Measurements from ENCODE around the gene MEN1. TPM values are rescaled to one million over a fixed set of nuclear protein-coding genes. Genes with fewer than 3 reads are reported as not detected.

Gene MEN1
- total and polyA plus RNA-seq, 12 donors, result 15.3 to 50.6 (median 28.7) TPM

DNA sequence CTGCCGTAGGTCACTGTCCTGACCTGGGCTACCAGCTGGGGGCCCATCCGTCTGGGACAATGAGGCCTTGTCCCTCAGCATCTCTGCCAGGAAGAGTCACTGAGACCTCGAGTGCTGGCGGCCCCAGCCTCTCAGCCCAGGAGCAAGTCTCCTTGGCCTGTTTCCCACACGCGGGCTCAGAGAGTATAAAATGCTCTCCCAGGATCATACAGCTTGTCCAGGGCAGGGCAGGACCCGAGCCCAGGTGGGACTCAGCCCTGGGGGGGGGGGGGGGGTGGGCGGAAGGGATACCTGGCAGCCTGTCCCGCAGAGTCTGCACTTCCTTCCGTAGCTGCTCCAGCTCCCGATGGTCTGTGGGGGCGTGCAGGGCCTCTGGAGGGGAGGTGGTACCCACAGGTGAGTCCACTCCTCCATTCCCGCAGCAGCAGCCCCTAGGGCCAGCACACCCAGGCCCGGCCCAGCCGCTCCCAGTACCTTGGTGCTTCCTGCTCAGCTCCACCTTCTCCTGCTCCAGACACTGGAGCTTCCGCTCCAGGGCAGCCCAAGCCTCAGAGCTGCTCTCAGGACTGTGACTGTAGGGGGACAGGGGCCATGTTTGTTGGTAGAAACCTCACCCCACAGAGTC, 26.2 kb upstream of the MEN1 start:
- H3K27ac ChIP-seq, result peak overlapping the region in 1 of 5 donors; percentile 77
- 71 to 91% (median 74%) methylated on average over 9 to 16 of the region's 16 CpGs; no CpG with 5 or more reads in 1 of the 4 donors for WGBS, 4 donors
- TF ChIP-seq POLR2A (IDR thresholded peaks at IDR 0.05), result no peak
- TF ChIP-seq, protein P1, sequence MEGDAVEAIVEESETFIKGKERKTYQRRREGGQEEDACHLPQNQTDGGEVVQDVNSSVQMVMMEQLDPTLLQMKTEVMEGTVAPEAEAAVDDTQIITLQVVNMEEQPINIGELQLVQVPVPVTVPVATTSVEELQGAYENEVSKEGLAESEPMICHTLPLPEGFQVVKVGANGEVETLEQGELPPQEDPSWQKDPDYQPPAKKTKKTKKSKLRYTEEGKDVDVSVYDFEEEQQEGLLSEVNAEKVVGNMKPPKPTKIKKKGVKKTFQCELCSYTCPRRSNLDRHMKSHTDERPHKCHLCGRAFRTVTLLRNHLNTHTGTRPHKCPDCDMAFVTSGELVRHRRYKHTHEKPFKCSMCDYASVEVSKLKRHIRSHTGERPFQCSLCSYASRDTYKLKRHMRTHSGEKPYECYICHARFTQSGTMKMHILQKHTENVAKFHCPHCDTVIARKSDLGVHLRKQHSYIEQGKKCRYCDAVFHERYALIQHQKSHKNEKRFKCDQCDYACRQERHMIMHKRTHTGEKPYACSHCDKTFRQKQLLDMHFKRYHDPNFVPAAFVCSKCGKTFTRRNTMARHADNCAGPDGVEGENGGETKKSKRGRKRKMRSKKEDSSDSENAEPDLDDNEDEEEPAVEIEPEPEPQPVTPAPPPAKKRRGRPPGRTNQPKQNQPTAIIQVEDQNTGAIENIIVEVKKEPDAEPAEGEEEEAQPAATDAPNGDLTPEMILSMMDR (IDR thresholded peaks at IDR 0.05), result no peak

DNA sequence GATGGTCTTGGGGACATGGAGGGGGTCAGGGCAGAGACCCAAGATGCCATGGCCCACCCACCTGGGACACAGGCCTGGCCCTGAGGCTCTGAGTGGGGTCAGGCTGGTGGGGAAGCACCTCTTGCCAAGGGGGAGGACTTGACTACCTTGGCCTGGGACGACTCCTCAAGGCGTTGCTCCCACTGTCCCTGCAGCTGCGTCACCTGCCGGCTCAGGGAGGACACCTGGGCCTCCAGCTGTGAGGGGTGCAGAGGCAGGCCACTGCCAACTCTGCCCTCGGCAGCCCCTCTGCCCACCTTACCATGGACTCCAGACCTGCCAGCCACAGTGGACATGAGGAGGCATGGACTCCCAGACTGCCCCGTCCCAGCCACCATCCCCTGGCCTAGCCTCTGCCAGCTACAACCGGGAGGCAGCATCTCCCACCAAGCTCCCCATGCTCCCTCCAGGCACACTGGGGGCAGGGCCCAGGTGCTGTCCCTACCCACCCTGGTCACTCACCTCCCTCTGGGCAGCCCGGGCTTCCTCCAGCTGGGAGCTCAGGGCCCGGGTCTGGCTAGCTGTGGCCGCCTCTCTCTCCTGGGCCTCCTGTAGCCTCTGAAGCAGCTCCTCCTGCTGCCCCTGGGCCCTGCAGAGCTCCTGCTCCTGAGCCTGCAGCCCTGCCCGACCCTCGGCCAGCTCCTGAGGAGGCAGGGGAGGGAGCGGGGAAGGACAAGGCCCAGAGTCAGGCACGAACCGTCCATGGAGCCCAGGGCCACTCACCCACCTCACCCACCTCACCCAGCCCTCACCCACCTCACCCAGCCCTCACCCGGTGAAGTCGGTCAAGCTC, 25.5 kb upstream of the MEN1 start:
- Histone ChIP-seq H3K27ac (peak overlapping the region in 3 of 5 donors; percentile 11 to 77 (median 54)), H3K4me1 (replicated peaks in 1 of 2) (peaks cover 5 to 11% of the 10 kb centered on the region in 2 donors), H3K36me3 (replicated peaks in 1 of 2) (no peaks in the 10 kb centered on the region), H3K4me3 (no peak overlapping the region), H3K9me3 (replicated peaks in 1 of 3) (no peaks in the 10 kb centered on the region), H3K27me3 (no peaks in the 10 kb centered on the region)
- intact Hi-C loops (cut with DNase I), result loop anchor here in 1 of 2 donors (10.0 kb wide), 1 partner anchor 51 kb away; no protein-coding TSS in a partner anchor
- TF ChIP-seq, protein P1 (IDR thresholded peaks at IDR 0.05), result no peak
- TF ChIP-seq POLR2A (IDR thresholded peaks at IDR 0.05), result no peak
- WGBS, 4 donors, result 77 to 100% (median 82%) methylated on average over 3 to 17 of the region's 17 CpGs
- DNase-seq, result peak in 1 of 7 donors; percentile 15

More for the DNA sequence above, 26.2 kb upstream of the MEN1 start:
- DNase-seq, result peak in 1 of 7 donors; percentile 41
- intact Hi-C loops (cut with DNase I), result loop anchor here in 1 of 2 donors (10.0 kb wide), 1 partner anchor 52 kb away; no protein-coding TSS in a partner anchor
- Histone ChIP-seq H3K9me3 (replicated peaks in 1 of 3) (no peaks in the 10 kb centered on the region), H3K27me3 (no peaks in the 10 kb centered on the region), H3K4me3 (no peak overlapping the region), H3K4me1 (replicated peaks in 1 of 2) (peaks cover 5 to 11% of the 10 kb centered on the region in 2 donors), H3K36me3 (replicated peaks in 1 of 2) (no peaks in the 10 kb centered on the region)

DNA sequence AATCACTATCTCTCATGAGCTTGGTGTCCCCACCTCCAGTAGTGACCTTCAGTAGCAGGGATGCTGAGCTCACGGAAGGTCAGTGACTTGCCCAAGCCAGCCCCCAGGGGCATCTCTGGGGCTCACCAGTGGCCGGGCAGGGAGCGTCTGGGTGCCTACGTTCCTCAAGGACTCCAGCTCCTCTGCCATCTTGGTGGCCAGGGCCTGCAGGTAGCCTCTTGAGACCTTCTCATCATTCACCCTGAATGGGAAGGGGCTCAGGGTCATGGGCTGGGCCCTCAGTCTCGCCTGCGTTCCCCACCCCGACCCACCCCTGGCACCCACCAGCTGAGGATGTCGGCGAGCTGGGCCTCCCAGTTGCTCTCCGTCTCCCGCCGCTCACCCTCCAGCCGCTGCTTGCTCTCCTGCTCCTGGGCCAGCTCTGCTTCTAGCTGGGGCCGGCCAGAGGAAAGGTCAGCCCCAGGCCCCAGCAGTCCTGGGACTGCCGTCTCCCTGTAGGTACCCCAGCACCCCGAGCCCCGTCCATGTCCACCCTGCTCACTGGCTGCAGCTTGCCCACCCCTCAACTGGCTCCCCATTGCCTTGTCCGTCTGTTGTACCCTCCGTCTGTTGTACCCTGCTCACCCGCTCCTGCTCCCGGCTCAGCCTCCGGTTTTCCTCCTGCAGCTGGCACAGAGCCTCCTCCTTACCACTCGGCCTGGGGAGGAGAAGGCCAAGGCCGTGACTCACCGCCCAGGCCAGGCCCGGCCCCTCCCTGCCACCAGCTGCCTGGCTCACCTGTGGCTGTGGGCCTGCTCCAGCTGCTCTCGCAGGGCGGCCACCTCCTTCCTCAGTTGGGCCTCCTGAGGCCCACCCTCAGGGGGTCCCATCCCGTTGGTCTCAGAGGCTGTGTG, 24.6 kb upstream of the MEN1 start:
- Histone ChIP-seq H3K9me3 (replicated peaks in 1 of 3) (no peaks in the 10 kb centered on the region), H3K4me1 (replicated peaks in 1 of 2) (peaks cover 5 to 11% of the 10 kb centered on the region in 2 donors), H3K27me3 (no peaks in the 10 kb centered on the region), H3K4me3 (no peak overlapping the region), H3K27ac (peak overlapping the region in 3 of 5 donors; percentile 11 to 77 (median 54)), H3K36me3 (replicated peaks in 1 of 2) (no peaks in the 10 kb centered on the region)
- intact Hi-C loops (cut with DNase I), result loop anchor here in 1 of 2 donors (10.0 kb wide), 1 partner anchor 50 kb away; no protein-coding TSS in a partner anchor
- peak; percentile 75 to 90 (median 88) for DNase-seq
- TF ChIP-seq, protein P1 (IDR thresholded peaks at IDR 0.05), result no peak
- no peak for TF ChIP-seq POLR2A (IDR thresholded peaks at IDR 0.05)
- WGBS, 4 donors, result 40 to 61% (median 52%) methylated on average over 12 to 29 of the region's 29 CpGs

All from adrenal gland (tissue), 12 donors.